ENCODE measurements around the gene CAPN8.

Gene CAPN8

GRCh38 chr1:223654083-223654482 lies 11.4 kb downstream of the CAPN8 start:
- DNase-seq (ENCODE audit: low read depth), result no peak

DNA sequence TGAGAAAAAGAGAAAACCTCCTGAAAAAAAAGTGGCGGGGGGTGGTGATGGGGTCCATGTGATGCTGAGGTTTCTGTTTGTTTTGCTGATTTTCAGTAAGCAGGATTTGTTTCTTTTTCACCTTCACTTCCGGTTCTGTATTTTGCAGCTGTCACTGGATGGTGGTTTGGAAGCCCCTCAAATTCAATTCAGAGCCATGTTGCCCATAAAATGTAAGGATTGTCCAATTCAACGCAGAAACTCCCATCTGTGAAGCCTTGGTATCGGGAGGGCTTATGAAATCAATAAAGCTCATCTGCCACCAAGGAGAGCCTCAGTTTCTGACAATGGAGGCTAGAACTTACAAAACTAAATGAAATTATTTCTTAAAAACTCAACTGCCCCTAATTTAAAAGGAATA lies 12.1 kb downstream of the CAPN8 start:
- no peak for DNase-seq (ENCODE audit: low read depth)

DNA sequence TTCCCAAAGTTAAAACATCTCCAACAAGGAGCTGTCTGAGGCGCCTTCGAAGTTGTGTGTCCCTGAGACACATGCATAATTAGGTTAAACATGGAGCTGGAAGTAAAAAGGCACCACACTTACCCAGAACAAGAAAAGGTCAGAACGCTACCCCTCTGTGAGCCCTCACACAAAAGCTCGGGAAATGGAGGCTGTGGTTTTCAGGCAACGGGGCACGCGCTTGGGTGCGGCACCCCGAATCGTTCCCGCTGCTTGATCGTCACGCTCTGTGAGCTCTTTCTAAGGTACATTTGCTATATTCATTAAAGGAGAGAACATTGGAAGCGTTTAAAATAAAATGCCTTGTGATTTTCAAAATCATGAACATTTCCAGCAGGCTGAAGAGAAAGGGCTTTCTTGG lies 12.5 kb downstream of the CAPN8 start:
- no peak for DNase-seq (ENCODE audit: low read depth)

GRCh38 chr1:223652436-223652941 lies 13.0 kb downstream of the CAPN8 start:
- DNase-seq (ENCODE audit: low read depth), result peak; percentile 4

GRCh38 chr1:223651291-223651991 lies 14.1 kb downstream of the CAPN8 start:
- no peak for DNase-seq (ENCODE audit: low read depth)

DNA sequence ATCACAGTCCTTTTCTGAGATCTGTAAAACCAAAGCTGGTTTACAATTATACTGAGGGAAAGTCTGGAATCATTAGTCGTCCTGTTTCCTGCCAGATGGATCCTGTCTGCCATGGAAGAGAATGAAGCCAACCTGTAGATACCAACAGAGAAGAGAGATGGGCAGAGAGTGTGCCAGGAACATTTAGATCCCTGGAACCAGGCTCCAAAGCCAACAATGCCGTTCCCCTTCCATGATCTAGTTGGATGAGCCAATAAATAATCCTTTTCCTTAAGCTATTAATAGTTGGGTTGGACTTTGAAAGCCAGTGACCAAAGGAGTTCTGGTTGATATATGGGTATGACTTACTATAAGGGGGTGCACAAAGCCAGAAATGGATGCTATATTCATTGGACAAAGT lies 15.0 kb downstream of the CAPN8 start:
- no peak for DNase-seq (ENCODE audit: low read depth)

- no peak for DNase-seq (ENCODE audit: low read depth)
Measured at GRCh38 chr1:223649222-223649621, 16.3 kb downstream of the CAPN8 start.

- DNase-seq (ENCODE audit: low read depth), result no peak
Measured at GRCh38 chr1:223647249-223647648, 18.3 kb downstream of the CAPN8 start.

DNA sequence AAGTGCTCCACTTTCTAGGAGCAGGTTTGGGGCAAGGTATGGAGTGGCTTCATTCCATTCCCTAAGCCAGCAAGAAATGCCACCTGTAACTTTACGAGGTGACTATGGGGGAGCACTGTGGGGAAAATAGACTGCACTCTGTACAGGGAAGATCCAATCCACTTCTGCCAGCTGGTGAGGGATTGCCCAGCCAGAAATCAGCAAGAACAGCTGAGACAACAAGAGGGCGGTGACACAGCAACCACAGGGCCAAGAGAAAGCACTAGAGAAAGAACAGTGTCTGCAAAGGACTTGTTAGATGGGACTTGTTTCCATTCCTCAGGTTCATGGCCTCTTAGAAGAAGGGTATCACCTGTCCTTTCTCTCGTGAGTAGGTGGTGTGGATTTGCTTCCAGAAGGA lies 19.6 kb downstream of the CAPN8 start:
- no peak for DNase-seq (ENCODE audit: low read depth)

GRCh38 chr1:223642237-223642636 lies 23.3 kb downstream of the CAPN8 start:
- no peak for DNase-seq (ENCODE audit: low read depth)

DNA sequence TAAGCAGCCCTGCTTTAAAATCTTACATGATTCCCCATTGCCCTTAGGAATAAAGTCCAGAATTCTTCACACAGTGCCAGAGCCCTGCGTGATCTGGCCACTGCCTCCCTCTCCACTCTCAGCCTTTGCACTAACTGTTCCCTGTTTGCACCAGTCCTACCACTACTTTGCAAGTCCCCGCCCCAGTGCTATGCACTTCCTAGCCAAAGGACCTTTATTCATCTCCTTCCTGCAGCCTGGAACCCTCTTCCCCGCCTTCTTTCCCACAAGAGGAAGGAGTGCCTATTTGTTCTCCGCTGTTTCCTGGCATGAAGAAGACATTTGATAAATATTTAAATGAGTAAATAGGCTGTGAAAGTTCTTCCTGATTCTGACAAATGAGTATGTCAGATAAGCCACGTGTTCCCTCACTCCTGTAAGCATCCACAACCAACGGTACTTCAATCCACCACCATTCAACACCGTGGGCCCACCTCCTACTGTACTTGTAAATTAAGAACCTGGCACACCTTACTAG lies 23.9 kb downstream of the CAPN8 start:
- DNase-seq (ENCODE audit: low read depth), result no peak

- DNase-seq (ENCODE audit: low read depth), result no peak
Measured at GRCh38 chr1:223639331-223639749, 26.2 kb downstream of the CAPN8 start.

- no peak for DNase-seq (ENCODE audit: low read depth)
Measured at GRCh38 chr1:223635236-223635635, 30.3 kb downstream of the CAPN8 start.

DNA sequence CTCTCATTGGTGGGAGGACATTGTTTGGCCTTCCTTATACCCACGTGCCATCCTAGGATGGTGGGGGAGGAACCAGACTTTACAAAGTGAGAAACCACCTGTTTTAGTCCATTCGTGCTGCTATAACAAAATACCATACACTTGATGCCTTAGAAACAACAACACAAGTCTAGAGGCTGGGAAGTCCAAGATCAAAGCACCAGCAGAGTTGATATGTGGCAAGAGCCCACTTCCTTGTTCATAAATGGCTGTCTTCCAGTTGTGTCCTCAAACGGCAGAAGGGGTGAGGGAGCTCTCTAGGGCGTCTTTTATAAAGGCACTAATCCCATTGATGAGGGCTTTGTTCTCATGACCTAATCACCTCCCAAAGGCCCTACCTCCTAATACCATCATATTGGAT lies 31.1 kb downstream of the CAPN8 start:
- no peak for DNase-seq (ENCODE audit: low read depth)

DNA sequence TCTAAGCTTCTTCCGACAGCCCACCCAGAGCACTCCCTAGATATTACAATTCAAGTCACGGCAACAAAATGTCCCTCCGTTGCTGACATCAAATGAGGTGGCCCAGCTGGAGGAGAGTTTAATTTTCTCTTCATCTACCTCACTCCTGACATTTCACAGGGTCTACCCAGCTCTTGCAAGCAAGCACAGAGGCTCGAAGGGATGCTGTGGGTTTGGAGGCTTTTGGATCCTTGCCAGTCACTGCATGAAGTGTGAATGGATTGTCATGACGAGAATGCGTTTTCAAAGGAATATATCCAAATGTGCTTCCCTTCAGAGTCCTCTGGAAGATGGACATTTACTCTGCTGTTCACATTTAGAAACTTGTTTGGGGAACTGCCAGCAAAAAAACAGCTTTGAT lies 33.5 kb downstream of the CAPN8 start:
- DNase-seq (ENCODE audit: low read depth), result no peak

- no peak for DNase-seq (ENCODE audit: low read depth)
Measured at GRCh38 chr1:223631473-223631872, 34.0 kb downstream of the CAPN8 start.

- no peak for DNase-seq (ENCODE audit: low read depth)
Measured at GRCh38 chr1:223629126-223629457, 36.4 kb downstream of the CAPN8 start.

DNA sequence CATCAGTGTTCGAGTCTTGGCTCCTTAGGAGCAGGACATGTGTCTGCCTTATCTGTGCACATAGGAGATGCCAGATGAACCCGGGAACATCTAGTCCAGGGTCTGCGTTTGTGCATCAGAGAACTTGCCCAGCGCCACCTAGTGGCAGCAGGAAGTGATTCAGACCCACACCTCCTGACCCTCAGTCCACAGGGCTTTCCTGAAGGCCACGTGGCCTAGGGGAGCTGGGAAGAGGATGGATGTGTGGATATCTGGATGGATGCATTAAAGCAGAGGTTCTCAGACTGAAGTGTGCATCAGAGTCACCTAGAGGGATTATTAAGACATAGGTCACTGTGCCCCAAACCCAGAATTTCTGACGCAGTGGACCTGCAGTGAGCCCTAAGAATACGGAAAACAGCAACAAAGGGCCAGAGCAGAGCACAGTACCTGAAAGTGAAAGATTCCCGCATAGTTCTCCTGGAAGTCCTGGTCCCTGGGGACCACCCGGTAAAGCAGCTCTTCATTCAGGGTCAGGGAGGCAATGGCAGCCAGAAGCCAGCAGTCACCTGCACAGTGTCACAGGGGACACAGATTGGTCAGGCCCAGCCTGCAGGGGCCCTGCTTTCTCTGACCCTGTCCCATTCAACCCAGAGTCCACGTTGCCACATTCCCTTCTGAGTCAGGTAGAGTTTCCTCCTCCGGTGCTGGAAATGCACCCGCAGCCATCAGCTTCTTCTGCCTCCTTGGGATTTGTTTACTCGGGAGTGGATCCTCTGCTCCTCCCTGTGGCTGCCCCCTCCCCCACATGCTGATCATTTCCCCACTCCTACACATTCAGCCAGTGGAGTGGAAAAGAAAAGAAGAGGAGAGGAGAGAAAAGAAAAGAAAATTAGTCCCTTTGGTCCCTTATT lies 37.0 kb downstream of the CAPN8 start:
- DNase-seq (ENCODE audit: low read depth), result peak; percentile 29

- DNase-seq (ENCODE audit: low read depth), result no peak
Measured at GRCh38 chr1:223622132-223622842, 43.2 kb downstream of the CAPN8 start.

GRCh38 chr1:223621312-223621734 lies 44.2 kb downstream of the CAPN8 start:
- no peak for DNase-seq (ENCODE audit: low read depth)

DNA sequence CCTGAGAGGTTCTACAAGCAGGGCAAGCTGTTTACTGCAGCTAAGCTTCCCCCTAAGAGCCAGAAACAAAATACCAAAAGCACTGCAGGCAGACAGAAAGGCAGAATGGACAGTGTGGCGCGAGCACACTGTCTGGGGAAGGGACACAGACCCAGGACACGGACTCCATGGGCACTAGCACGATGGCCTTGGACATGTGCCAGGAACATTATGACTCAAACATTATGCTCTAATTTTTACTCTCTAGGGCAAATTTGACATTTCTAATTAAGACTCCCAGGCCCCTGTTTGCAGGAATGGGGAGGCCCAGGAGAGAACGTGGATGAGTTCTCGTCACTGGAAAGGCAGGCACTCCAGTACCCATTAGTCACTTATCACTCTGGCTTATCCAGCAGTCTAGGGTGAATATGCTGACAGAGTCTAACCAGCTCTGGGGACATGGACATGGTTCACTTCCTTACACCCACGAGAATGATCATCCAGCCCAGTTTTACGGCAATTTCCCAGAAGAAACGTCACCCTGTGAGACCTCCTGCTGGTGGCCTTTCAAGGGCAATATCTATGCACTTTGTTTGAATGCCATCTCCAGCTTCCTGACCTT lies 45.1 kb downstream of the CAPN8 start:
- no peak for DNase-seq (ENCODE audit: low read depth)

GRCh38 chr1:223618680-223619079 lies 46.8 kb downstream of the CAPN8 start:
- DNase-seq (ENCODE audit: low read depth), result no peak
